ENCODE measurements around the gene DDX24. TPM values are rescaled to one million over a fixed set of nuclear protein-coding genes. Genes with fewer than 3 reads are reported as not detected.

Gene DDX24
- total and polyA plus RNA-seq, 2 of the 8 experiments (the other 6 are each of a cell fraction or from before 2014, with no cell fraction given): 89.0 to 201 TPM

DNA sequence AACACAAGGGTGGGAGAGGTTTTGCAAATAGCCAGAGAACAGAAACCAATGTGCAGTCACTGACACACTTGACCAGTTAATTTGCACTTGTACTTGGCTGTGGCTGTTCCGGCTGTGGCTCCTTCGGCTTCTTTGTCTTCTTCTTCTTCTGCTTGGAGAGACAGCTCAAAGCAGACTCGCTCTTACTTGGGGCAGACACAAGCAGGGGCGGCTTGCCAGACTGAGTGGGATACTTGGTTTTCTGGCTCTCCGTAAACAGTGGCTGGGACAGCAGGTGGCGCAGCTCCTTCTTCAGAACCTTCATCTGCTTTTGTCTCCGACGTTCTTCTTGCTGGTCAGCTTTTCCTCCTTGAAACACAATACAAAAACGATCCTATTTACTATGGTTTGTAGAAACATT, 29.9 kb downstream of the DDX24 start:
- no peak overlapping the region for H4K91ac ChIP-seq (replicated peaks; ENCODE audit: insufficient read length, low read length)
- H2AK5ac ChIP-seq (ENCODE audit: low read depth, low read length): no peak overlapping the region
- H3K23ac ChIP-seq (ENCODE audit: insufficient read length): no peak overlapping the region
- H3K56ac ChIP-seq (replicated peaks; ENCODE audit: insufficient read length, low read depth, low read length): no peak overlapping the region
- ChIA-PET CTCF (ENCODE audit: partially characterized antibody) (interaction anchor here (0.7 to 17.4 kb wide), 19 partner anchors 10 to 255 kb away, joined by 3 to 148 read pairs (median 5); partner anchors contain the start of genes DDX24, IFI27L1 and IFI27L2), POLR2A (ENCODE audit: partially characterized antibody) (interaction anchor here (1.5 kb wide), 1 partner anchor 15 kb away, joined by 6 read pairs; no protein-coding TSS in a partner anchor)
- no peak overlapping the region for H3K14ac ChIP-seq (ENCODE audit: insufficient read length)
- no peak overlapping the region for H2BK120ac ChIP-seq (replicated peaks; ENCODE audit: low read depth, low read length)
- no peak overlapping the region for H3K4me3 ChIP-seq (ENCODE audit: extremely low read depth in 1 of 4, insufficient read depth in 2 of 4, low read depth in 3 of 4, low read length in 4 of 4)
- H3K4me1 ChIP-seq (replicated peaks in 1 of 4; ENCODE audit: control insufficient read depth in 3 of 4, insufficient read depth in 4 of 4, low read length in 3 of 4): no peaks in the 10 kb centered on the region; a peak in 1 of 7 replicates
- H3K9me3 ChIP-seq (ENCODE audit: insufficient read depth in 2 of 2, low read depth in 1 of 2, low read length in 1 of 2): no peaks in the 10 kb centered on the region
- no peak for DNase-seq (ENCODE audit: low read depth in 1 of 2, low spot score in 2 of 2)
- H3K27ac ChIP-seq (ENCODE audit: low read depth, low read length): no peak overlapping the region
- no peak overlapping the region for H2BK12ac ChIP-seq (ENCODE audit: low read depth, low read length)
- no peak overlapping the region for H4K8ac ChIP-seq (ENCODE audit: extremely low read depth, insufficient read depth, low read length)
- no peak overlapping the region for H2BK20ac ChIP-seq (ENCODE audit: low read length)
- no peak overlapping the region for H4K5ac ChIP-seq (ENCODE audit: insufficient read length, low read depth, low read length)
- no peak overlapping the region for H2AFZ ChIP-seq (ENCODE audit: low read length)
- H3K79me1 ChIP-seq (ENCODE audit: low read depth, low read length): no peaks in the 10 kb centered on the region; the same call in 1 of the 2 replicates
- H3K36me3 ChIP-seq (ENCODE audit: control insufficient read depth in 2 of 4, insufficient read depth in 4 of 4, low read length in 3 of 4): peaks cover 28 to 76% (median 51%) of the 10 kb centered on the region in 4 experiments
- H4K20me1 ChIP-seq (replicated peaks in 1 of 2; ENCODE audit: control insufficient read depth in 1 of 2, insufficient read depth in 2 of 2, low read length in 2 of 2): peaks cover 2 to 7% of the 10 kb centered on the region in 2 experiments
- H3K4me2 ChIP-seq (ENCODE audit: insufficient read depth in 1 of 2, low read depth in 2 of 2, low read length in 2 of 2): no peak overlapping the region
- H3K79me2 ChIP-seq (ENCODE audit: control insufficient read depth in 1 of 2, insufficient read depth in 2 of 2, low read length in 2 of 2): no peaks in the 10 kb centered on the region
- no peak overlapping the region for H3K4ac ChIP-seq (replicated peaks; ENCODE audit: insufficient read length, low read depth, low read length)
- no peak for FAIRE-seq
- no peak for TF ChIP-seq BRCA1 (IDR thresholded peaks at IDR 0.05; ENCODE audit: low read depth, low read length)
- TF ChIP-seq, protein P1, sequence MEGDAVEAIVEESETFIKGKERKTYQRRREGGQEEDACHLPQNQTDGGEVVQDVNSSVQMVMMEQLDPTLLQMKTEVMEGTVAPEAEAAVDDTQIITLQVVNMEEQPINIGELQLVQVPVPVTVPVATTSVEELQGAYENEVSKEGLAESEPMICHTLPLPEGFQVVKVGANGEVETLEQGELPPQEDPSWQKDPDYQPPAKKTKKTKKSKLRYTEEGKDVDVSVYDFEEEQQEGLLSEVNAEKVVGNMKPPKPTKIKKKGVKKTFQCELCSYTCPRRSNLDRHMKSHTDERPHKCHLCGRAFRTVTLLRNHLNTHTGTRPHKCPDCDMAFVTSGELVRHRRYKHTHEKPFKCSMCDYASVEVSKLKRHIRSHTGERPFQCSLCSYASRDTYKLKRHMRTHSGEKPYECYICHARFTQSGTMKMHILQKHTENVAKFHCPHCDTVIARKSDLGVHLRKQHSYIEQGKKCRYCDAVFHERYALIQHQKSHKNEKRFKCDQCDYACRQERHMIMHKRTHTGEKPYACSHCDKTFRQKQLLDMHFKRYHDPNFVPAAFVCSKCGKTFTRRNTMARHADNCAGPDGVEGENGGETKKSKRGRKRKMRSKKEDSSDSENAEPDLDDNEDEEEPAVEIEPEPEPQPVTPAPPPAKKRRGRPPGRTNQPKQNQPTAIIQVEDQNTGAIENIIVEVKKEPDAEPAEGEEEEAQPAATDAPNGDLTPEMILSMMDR (IDR thresholded peaks at IDR 0.05; ENCODE audit: control extremely low read depth in 1 of 3, insufficient read depth in 1 of 3, low read depth in 1 of 3, low read length in 3 of 3): peak; percentile 38 to 52 (median 47)
- no peak for TF ChIP-seq JUN (IDR thresholded peaks at IDR 0.05; ENCODE audit: low read depth, low read length)
- TF ChIP-seq TBP (IDR thresholded peaks at IDR 0.05; ENCODE audit: low read depth, low read length): no peak
- TF ChIP-seq RAD21 (IDR thresholded peaks at IDR 0.05 in 1 of 2, conservative IDR thresholded peaks at IDR 0.05 in 1 of 2; ENCODE audit: low read depth in 2 of 2, low read length in 2 of 2): peak; percentile 41 to 44; a peak in 3 of 4 replicates
- no peak for TF ChIP-seq MAFK (IDR thresholded peaks at IDR 0.05; ENCODE audit: low read depth, low read length)
- TF ChIP-seq POLR2A (IDR thresholded peaks at IDR 0.05; ENCODE audit: control extremely low read depth in 1 of 2, low read depth in 2 of 2, low read length in 2 of 2): no peak
- no peak overlapping the region for H2BK5ac ChIP-seq (ENCODE audit: low read depth, low read length)
- no peaks in the 10 kb centered on the region for H3K23me2 ChIP-seq (ENCODE audit: low read depth, low read length)
- H2BK15ac ChIP-seq (ENCODE audit: low read length): no peak overlapping the region
- 75% methylated on average over 9 of the region's 9 CpGs; no CpG with 5 or more reads in 1 of the 2 experiments for WGBS, 2 experiments (ENCODE audit: extremely low coverage in 1 of 2, insufficient coverage in 1 of 2, insufficient read length in 1 of 2, insufficient replicate concordance in 2 of 2, low coverage in 1 of 2, low lambda C conversion rate in 2 of 2, missing lambda C conversion rate in 1 of 2)
- no peaks in the 10 kb centered on the region for H3K27me3 ChIP-seq (replicated peaks in 1 of 4; ENCODE audit: control insufficient read depth in 3 of 4, extremely low read depth in 1 of 4, insufficient read depth in 3 of 4, low read length in 3 of 4)
- H3K9ac ChIP-seq (replicated peaks in 1 of 4; ENCODE audit: extremely low read depth in 1 of 4, low read depth in 3 of 4, low read length in 3 of 4): no peak overlapping the region
- H3K18ac ChIP-seq (ENCODE audit: extremely low read depth, low read length): no peak overlapping the region
